NCI-H748 (cell line): Measurements from ENCODE around the gene GAPDHS.

Experiments
- DNase-seq: peaks from one replicate; lab custom pipeline; 2025; ENCODE audit not compliant: unreplicated experiment; lab: John Stamatoyannopoulos, UW

The GAPDHS gene

DNA sequence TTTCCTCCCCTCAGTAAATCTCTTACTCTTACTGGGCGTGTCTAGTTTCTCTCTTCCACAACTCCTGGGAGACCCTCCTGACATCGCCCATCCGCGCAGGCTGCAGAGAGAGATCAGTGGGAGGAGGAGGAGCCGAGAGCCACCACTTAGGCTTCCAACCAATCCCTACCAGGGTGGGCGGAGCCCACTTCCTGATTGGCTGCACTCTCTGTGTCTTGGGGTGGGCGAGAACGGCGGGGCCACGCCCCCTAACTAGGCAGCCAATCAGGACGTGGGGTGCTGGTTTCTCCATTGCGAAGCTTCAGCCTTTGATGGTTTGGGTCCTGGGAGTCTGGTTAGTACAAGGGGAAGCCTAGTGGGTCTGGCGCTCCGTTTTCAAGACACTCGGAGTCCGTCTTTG is 52.6 kb downstream of the GAPDHS start, which contains the start of gene PMIS2:
Gene PMIS2, plus strand, starts transcription at position 326 of the 400 bp plus-strand sequence. CDS start 87 bp downstream, outside the sequence.
- peak; percentile 59 for DNase-seq

GRCh38 chr19:35587321-35587720 is 54.1 kb downstream of the GAPDHS start:
- no peak for DNase-seq

DNA sequence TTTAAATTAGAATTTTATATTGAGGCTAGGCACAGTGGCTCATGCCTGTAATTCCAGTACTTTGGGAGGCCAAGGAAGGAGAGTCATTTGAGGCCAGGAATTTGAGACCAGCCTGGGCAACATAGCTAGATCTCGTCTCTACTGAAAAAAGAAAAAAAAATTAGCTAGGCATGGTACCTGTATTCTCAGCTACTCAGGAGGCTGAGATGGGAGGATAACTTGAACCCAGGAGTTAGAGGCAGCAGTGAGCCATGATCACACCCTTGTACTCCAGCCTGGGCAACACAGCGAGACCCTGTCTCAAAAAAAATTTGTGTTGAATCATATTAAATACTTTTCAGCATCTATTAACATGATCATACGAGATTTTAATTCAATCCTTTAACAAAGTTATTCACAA is 57.6 kb downstream of the GAPDHS start:
- DNase-seq: no peak

- peak; percentile 37 for DNase-seq
Measured at GRCh38 chr19:35592226-35592625, 59.0 kb downstream of the GAPDHS start.
